Measurements from ENCODE around the gene WNT11. TPM values are rescaled to one million over a fixed set of nuclear protein-coding genes. Genes with fewer than 3 reads are reported as not detected.
A peak's percentile ranks its signal among the peaks of the same experiment; 100 is the strongest.

The WNT11 gene
- not detected for total RNA-seq

DNA sequence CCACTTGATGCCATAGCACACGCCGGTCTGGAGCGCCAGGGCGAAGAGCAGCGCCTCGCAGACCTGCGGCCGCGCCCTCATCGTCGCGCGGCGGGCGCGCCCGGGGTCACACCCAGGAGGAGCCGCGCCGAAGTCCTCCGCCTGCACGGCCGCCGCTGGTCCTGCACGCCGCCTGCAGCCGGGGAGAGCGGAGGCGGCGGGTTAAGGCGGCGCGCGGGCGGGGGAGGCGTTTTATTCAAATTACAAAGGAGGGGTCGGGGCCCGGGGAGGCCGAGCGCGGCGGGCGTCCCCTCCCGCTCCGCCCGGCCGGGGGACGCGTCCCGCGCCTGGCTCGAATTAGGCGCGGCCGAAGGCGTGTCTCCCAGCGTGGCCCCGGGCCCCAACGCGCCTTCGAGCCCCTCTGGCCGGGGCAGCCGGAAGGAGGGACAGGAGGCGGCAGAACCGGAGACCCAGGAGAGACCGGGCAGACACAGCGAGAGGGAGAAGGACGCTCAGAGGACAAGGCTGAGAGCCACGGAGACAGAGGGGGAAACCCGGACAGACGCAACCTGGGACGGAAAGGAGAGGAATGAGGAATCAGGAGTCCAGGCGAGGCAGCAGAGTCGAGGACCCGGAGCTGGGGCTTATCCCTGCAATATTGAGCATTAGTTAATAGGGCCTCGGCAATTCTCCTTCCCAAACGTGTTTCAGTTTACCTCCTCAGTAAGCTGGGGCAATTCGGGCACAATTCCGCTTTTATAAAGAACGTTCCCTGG lies at the start of gene WNT11:
TSS of gene WNT11 (minus strand) at position 176 of the 755 bp plus-strand sequence. CDS start at position 81, 95 bp downstream.
- POLR2A ChIA-PET: no interaction called here
- Mint-ChIP-seq H3K27ac (no peak within 1 kb of the TSS), H3K4me1 (peaks cover 15% of the 10 kb centered on the region), H3K9me3 (ENCODE audit: low read depth) (no peaks in the 10 kb centered on the region), H3K36me3 (ENCODE audit: low read depth) (no peaks in the 10 kb centered on the region), H3K27me3 (peaks cover 46% of the 10 kb centered on the region), H3K4me3 (peak within 1 kb of the TSS; percentile 60)
- intact Hi-C loops (cut with DNase I, micrococcal nuclease): loop anchor here (1.0 to 5.0 kb wide), 10 partner anchors 29 to 476 kb away; partner anchors contain the start of genes GVQW3 (in 2 of the 2) and THAP12 (in 2 of the 2)
- CTCF ChIA-PET: interaction anchor here (0.8 to 4.0 kb wide), 22 partner anchors 9 to 473 kb away, joined by 3 to 72 read pairs (median 4); no protein-coding TSS in a partner anchor
- ATAC-seq: no peak
- peak; percentile 53 for DNase-seq

- ChIA-PET POLR2A (no interaction called here), CTCF (interaction anchor here (0.6 to 1.4 kb wide), 8 partner anchors 10 to 60 kb away, joined by 3 to 4 read pairs (median 3); no protein-coding TSS in a partner anchor)
- H3K4me1 Mint-ChIP-seq: no peaks in the 10 kb centered on the region
Observed at GRCh38 chr11:76253416-76253815, 47.1 kb upstream of the WNT11 start.

DNA sequence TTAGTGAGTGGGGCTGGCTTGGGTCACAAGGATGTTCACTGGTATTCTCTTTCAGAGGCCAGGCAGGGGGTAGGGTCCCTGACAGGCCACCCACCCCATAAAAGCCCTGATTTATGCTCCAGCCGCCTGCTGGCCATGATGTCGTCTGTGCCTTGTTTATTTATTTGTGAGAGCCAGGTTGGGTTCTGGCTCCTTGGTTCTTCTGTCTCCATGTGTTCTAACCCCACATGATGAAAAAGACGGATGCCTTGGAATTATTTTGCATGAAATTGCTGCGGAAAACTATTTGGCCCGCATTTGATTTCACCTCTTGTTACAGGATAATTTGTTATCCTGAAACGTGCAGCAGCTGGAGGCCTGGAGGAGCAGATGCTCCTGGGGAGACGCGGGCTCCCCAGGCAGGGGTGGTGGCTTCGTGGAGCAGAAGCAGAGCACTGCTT lies 46.3 kb upstream of the WNT11 start:
- CTCF ChIA-PET: interaction anchor here (1.2 kb wide), 1 partner anchor 18 kb away, joined by 3 read pairs; no protein-coding TSS in a partner anchor
- Mint-ChIP-seq H3K27me3 (peaks cover 3% of the 10 kb centered on the region), H3K27ac (no peak overlapping the region), H3K4me1 (no peaks in the 10 kb centered on the region), H3K9me3 (ENCODE audit: low read depth) (peaks cover 3% of the 10 kb centered on the region), H3K36me3 (ENCODE audit: low read depth) (no peaks in the 10 kb centered on the region), H3K4me3 (no peak overlapping the region)
- POLR2A ChIA-PET: interaction anchor here (0.7 kb wide), 1 partner anchor 50 kb away, joined by 3 read pairs; no protein-coding TSS in a partner anchor
- intact Hi-C loops (cut with DNase I, micrococcal nuclease): no loop called here
- ATAC-seq (no peak), DNase-seq (no peak)

More at GRCh38 chr11:76253416-76253815, 47.1 kb upstream of the WNT11 start:
- Mint-ChIP-seq H3K9me3 (ENCODE audit: low read depth) (peaks cover 3% of the 10 kb centered on the region), H3K4me3 (no peak overlapping the region), H3K27me3 (peaks cover 3% of the 10 kb centered on the region), H3K36me3 (ENCODE audit: low read depth) (no peaks in the 10 kb centered on the region), H3K27ac (no peak overlapping the region)
- intact Hi-C loops (cut with DNase I, micrococcal nuclease): no loop called here
- ATAC-seq (no peak), DNase-seq (no peak)

DNA sequence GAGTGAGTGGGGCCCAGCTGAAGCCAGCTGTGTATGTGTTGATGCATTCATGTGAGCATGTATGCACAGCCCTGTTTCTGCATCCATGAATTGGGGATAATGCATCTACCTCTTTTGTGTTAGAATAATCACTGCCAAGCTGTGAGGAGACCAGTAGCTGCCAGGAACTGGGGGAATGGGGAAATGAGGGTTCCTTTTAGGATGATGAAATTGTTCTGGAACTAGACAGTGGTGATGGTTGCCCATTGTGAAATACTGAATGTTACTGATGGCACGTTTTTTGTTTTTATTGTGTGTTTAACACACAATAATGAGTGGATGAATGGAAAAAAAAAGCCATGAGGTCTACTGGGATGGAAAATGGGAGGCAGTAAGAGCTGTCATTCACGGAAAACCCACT lies 45.3 kb upstream of the WNT11 start:
- H3K27me3 Mint-ChIP-seq: peaks cover 3% of the 10 kb centered on the region
- no peak for DNase-seq
- H3K4me3 Mint-ChIP-seq: no peak overlapping the region
- intact Hi-C loops (cut with DNase I, micrococcal nuclease): no loop called here
- H3K27ac Mint-ChIP-seq: no peak overlapping the region
- H3K4me1 Mint-ChIP-seq: no peaks in the 10 kb centered on the region
- no peak for ATAC-seq
- POLR2A ChIA-PET: no interaction called here
- no peaks in the 10 kb centered on the region for H3K36me3 Mint-ChIP-seq (ENCODE audit: low read depth)
- CTCF ChIA-PET: no interaction called here
- peaks cover 3% of the 10 kb centered on the region for H3K9me3 Mint-ChIP-seq (ENCODE audit: low read depth)

GRCh38 chr11:76251226-76251575 lies 44.9 kb upstream of the WNT11 start:
- ChIA-PET POLR2A (no interaction called here), CTCF (no interaction called here)
- intact Hi-C loops (cut with DNase I, micrococcal nuclease): no loop called here
- H3K27me3 Mint-ChIP-seq: peaks cover 3% of the 10 kb centered on the region
- peaks cover 3% of the 10 kb centered on the region for H3K9me3 Mint-ChIP-seq (ENCODE audit: low read depth)
- H3K4me1 Mint-ChIP-seq: no peaks in the 10 kb centered on the region
- no peak for ATAC-seq
- DNase-seq: no peak
- H3K36me3 Mint-ChIP-seq (ENCODE audit: low read depth): no peaks in the 10 kb centered on the region
- H3K4me3 Mint-ChIP-seq: no peak overlapping the region
- H3K27ac Mint-ChIP-seq: no peak overlapping the region

DNA sequence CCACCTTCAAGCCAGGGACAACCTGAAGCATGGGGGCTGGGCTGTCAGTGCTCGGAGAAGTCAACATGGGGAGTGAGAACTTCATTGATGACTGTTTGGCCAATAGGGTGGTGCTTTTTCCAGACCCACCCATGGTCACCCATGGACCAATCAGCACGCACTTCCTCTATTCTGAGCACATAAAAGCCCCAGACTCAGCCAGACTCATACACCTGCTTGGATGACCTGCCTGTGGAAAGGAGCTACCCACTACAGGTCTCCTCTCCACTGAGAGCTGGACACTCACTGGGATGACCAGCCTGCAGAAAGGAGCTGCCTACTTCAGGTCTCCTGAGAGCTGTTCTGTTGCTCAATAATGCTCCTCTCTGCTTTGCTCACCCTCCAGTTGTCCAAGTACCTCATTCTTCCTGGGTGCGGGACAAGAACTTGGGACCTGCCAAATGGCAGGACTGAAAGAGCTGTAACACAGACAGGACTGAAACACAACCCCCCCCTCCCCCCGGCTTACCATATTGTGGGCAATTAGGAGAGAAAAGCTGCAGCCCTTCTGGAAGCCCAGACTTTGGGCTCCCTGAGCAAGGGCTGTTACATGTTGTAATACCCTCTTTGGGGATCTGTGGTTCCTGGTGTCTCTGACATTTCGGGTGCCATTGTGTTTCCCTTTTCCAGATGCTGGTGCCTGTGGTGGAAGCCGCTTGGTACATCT lies 44.4 kb upstream of the WNT11 start:
- Mint-ChIP-seq H3K9me3 (ENCODE audit: low read depth) (peaks cover 3% of the 10 kb centered on the region), H3K27me3 (peaks cover 3% of the 10 kb centered on the region), H3K4me1 (no peaks in the 10 kb centered on the region), H3K4me3 (no peak overlapping the region), H3K36me3 (ENCODE audit: low read depth) (no peaks in the 10 kb centered on the region), H3K27ac (no peak overlapping the region)
- ChIA-PET POLR2A (no interaction called here), CTCF (no interaction called here)
- no peak for ATAC-seq
- intact Hi-C loops (cut with DNase I, micrococcal nuclease): no loop called here
- DNase-seq: no peak

DNA sequence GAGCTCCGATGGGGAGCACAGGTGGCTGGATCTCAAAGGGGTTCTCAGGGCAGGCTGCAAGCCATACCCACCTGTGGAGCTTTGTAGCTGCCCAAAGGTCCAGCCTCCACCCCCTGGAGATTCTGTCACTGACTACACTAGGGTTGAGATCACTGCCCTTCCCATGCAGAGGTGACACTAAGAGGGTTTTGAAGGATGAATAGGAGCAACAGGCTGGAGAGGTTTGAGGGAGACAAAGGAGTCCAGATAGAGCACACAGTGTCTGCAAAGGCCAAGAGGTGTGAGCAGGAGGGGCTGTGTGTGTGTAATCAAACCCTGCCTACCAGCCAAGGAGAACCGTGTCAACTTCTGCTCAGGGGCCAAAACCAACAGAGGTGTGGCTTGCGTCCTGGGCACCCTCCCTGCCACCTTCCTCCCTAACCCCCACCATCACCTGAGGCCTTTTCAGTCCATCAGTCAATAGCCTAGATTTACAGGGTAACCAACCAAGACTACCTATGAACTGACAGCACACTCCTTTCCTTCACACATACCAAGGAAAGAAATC lies 43.0 kb upstream of the WNT11 start:
- H3K27ac Mint-ChIP-seq: no peak overlapping the region
- ATAC-seq: no peak
- H3K4me1 Mint-ChIP-seq: no peaks in the 10 kb centered on the region
- no peak for DNase-seq
- H3K9me3 Mint-ChIP-seq (ENCODE audit: low read depth): peaks cover 3% of the 10 kb centered on the region
- H3K27me3 Mint-ChIP-seq: peaks cover 3% of the 10 kb centered on the region
- intact Hi-C loops (cut with DNase I, micrococcal nuclease): no loop called here
- CTCF ChIA-PET: interaction anchor here (0.7 to 1.1 kb wide), 3 partner anchors 20 to 70 kb away, joined by 3 read pairs; no protein-coding TSS in a partner anchor
- POLR2A ChIA-PET: no interaction called here
- no peaks in the 10 kb centered on the region for H3K36me3 Mint-ChIP-seq (ENCODE audit: low read depth)
- no peak overlapping the region for H3K4me3 Mint-ChIP-seq

- POLR2A ChIA-PET: no interaction called here
- ATAC-seq (no peak), DNase-seq (peak; percentile 27)
- intact Hi-C loops (cut with DNase I, micrococcal nuclease): no loop called here
- CTCF ChIA-PET: interaction anchor here (0.5 to 1.5 kb wide), 3 partner anchors 58 to 506 kb away, joined by 3 read pairs; no protein-coding TSS in a partner anchor
- Mint-ChIP-seq H3K9me3 (ENCODE audit: low read depth) (peaks cover 3% of the 10 kb centered on the region), H3K27ac (no peak overlapping the region), H3K4me1 (no peaks in the 10 kb centered on the region), H3K27me3 (peaks cover 2% of the 10 kb centered on the region), H3K36me3 (ENCODE audit: low read depth) (no peaks in the 10 kb centered on the region), H3K4me3 (no peak overlapping the region)
Observed at GRCh38 chr11:76248210-76248609, 41.9 kb upstream of the WNT11 start.

DNA sequence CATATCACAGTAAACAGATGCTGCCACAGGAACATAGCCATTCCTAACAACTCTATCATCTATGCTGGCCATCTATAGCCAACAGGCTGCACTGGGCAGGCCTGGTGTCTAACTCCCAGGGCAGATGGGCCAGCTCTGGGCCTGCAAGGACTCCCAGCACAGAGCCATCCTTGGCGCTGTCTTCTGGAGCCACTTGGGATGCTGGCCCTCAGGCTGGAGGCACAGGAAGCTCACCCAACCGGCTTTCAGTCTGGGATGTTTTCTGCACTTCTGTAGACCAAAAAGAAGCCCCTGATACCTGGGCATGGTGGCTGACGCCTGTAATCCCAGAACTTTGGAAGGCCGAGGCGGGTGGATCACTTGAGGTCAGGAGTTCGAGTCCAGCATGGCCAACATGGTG lies 40.8 kb upstream of the WNT11 start:
- Mint-ChIP-seq H3K27me3 (no peaks in the 10 kb centered on the region), H3K27ac (no peak overlapping the region), H3K9me3 (ENCODE audit: low read depth) (peaks cover 3% of the 10 kb centered on the region), H3K4me3 (no peak overlapping the region), H3K36me3 (ENCODE audit: low read depth) (no peaks in the 10 kb centered on the region), H3K4me1 (no peaks in the 10 kb centered on the region)
- ChIA-PET CTCF (interaction anchor here (1.5 kb wide), 1 partner anchor 59 kb away, joined by 3 read pairs; no protein-coding TSS in a partner anchor), POLR2A (no interaction called here)
- DNase-seq (no peak), ATAC-seq (no peak)
- intact Hi-C loops (cut with DNase I, micrococcal nuclease): no loop called here

- H3K9me3 Mint-ChIP-seq (ENCODE audit: low read depth): peaks cover 3% of the 10 kb centered on the region
- intact Hi-C loops (cut with DNase I, micrococcal nuclease): no loop called here
- ChIA-PET POLR2A (no interaction called here), CTCF (interaction anchor here (0.6 kb wide), 1 partner anchor 644 kb away, joined by 3 read pairs; no protein-coding TSS in a partner anchor)
- no peak overlapping the region for H3K4me3 Mint-ChIP-seq
- no peak overlapping the region for H3K27ac Mint-ChIP-seq
- no peak for DNase-seq
- no peaks in the 10 kb centered on the region for H3K4me1 Mint-ChIP-seq
- no peak for ATAC-seq
- H3K36me3 Mint-ChIP-seq (ENCODE audit: low read depth): no peaks in the 10 kb centered on the region
- no peaks in the 10 kb centered on the region for H3K27me3 Mint-ChIP-seq
Observed at GRCh38 chr11:76246271-76246933, 40.1 kb upstream of the WNT11 start.

DNA sequence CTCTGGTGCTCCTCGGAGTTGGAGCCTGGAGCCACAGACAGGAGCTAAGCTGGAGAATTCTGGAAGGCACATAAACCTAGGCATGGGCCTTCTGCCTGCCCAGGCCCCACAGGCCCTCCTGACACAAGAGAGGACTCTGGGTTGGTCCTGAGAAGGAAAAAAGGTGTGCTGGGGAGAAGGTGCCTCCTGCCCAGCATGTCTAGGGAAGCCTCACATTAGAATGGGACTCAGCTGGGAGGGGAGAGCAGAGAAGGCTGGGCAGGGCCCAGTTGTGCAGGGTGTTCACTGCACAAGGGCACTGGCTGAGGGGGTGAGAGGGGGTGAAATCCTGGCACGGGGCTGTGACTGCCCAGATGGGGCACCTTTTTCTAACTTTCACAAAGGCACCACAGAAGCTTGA lies 39.4 kb upstream of the WNT11 start:
- H3K9me3 Mint-ChIP-seq (ENCODE audit: low read depth): peaks cover 2% of the 10 kb centered on the region
- no peak for DNase-seq
- no peak overlapping the region for H3K4me3 Mint-ChIP-seq
- H3K27me3 Mint-ChIP-seq: no peaks in the 10 kb centered on the region
- POLR2A ChIA-PET: no interaction called here
- H3K27ac Mint-ChIP-seq: no peak overlapping the region
- no peaks in the 10 kb centered on the region for H3K4me1 Mint-ChIP-seq
- no peak for ATAC-seq
- CTCF ChIA-PET: no interaction called here
- no peaks in the 10 kb centered on the region for H3K36me3 Mint-ChIP-seq (ENCODE audit: low read depth)
- intact Hi-C loops (cut with DNase I, micrococcal nuclease): no loop called here

All from activated CD4-positive, alpha-beta T cell treated with anti-CD3 and anti-CD28 coated beads for 36 hours (primary cell).